Endometrial microvascular endothelial cells (primary cell): ENCODE measurements around the gene MSX1. TPM values are rescaled to one million over a fixed set of nuclear protein-coding genes. Genes with fewer than 3 reads are reported as not detected.
"Not testable (repeated sequence)": the region's sequence is repeated elsewhere in the genome, so short reads cannot be mapped to it uniquely, and the experiment has no call there.

Experiments
- in situ Hi-C: cut with HindIII; loops from 2 replicates; pipeline ENCODE4 v1.10.0; 2017; ENCODE audit warnings: low sequenced_read_pairs, low pct_unique_long_range_greater_than_20kb; ENCODE audit errors: inconsistent ontology term
- total RNA-seq: library from RNA; depleted of rRNA; stranded (reverse); fragments of >200 nt; gene quantifications from one replicate; pipeline ENCODE4 v1.2.3, GENCODE V29; 2015; ENCODE audit errors: inconsistent ontology term

Gene MSX1
- 7.1 TPM for total RNA-seq

GRCh38 chr4:4859325-4859798 is at the start of gene MSX1:
TSS of gene MSX1 (plus strand) at chr4:4859665. CDS start at chr4:4859900, 235 bp downstream.
- in situ Hi-C loops, result no loop called here

- in situ Hi-C loops, result no loop called here
These were observed 49.2 kb upstream of the MSX1 start for GRCh38 chr4:4810092-4810774.

- in situ Hi-C loops, result no loop called here
These were observed 48.7 kb upstream of the MSX1 start for GRCh38 chr4:4810778-4811177.

- in situ Hi-C loops, result no loop called here
These were observed 47.2 kb upstream of the MSX1 start for GRCh38 chr4:4812145-4812794.

DNA sequence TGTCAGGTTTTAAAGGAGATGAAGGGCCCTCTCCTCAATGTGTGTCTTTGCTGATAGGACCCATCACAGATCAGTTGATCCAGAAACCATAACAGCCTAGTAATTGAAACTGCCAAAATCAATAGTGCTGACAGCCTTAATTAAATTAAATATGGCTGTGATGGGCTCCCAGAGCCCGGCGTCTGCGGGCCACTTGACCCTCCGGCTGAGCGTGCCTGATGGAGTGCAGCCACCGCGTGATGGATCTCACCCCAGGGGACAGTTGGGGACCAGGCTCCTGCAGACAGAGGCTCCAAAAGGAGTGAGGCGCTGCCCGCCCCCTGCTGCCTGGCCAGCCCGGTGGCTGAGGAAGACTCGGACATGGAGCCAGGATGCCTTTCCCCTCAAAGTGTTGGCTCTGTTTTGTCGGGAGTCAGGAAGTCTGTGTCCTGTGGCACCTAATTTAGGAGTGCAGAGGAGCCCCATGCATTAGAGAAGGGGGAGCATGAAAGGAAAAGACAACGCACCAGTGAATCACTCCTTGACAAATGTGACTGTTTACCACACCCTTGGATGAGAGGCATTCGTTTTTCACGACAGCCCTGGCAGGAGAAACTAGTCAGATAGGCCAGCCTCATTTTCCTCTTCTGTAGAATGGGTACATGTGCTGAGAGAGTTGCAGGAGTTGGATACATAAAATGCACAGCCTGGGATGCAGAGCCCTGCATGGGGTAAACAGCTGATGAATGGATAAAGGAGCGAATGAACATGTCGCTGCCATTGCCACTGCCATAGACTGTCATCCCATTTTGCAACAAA is 40.9 kb upstream of the MSX1 start:
- in situ Hi-C loops, result no loop called here

DNA sequence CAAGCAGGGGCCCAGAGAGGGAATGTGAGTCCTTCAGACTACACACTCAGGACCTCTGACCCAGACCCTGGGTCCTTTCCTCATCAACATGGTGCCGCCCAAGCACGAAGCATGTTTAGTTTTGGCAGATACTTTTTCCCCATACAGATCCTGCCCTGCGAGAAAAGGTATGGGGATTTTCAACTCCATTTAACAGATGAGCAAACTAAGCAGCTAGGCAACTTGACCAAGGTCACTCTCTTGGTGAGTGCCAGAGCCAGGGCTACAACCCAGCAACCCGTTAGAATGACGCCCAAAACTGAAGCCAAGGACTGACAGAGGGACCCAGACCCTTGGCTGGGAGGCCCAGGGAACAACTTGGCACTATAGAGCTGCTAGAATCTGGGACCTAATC is 40.3 kb upstream of the MSX1 start:
- in situ Hi-C loops, result no loop called here

DNA sequence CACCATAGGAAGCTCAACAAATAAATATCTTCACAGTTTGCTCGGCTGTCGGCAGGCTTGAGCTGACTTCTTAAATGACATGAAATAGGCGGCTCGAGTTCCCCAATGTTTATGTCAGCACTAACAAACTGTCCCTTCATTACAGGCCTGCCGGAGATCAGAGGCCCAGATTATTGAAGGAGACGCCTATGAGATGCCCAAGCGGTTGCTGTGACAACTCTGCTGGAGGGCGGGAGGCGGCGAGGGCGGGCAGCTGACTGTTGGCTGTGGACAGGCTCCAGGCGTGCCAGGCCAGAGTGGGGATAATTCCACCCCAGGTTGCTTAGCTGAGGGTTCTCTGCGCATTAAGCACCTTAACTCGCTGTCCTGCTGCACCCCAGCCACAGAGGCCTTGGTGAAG is 39.2 kb upstream of the MSX1 start:
- in situ Hi-C loops, result no loop called here

- in situ Hi-C loops, result no loop called here
These were observed 38.7 kb upstream of the MSX1 start for GRCh38 chr4:4820739-4821138.

- in situ Hi-C loops, result no loop called here
These were observed 37.9 kb upstream of the MSX1 start for GRCh38 chr4:4821577-4821976.

DNA sequence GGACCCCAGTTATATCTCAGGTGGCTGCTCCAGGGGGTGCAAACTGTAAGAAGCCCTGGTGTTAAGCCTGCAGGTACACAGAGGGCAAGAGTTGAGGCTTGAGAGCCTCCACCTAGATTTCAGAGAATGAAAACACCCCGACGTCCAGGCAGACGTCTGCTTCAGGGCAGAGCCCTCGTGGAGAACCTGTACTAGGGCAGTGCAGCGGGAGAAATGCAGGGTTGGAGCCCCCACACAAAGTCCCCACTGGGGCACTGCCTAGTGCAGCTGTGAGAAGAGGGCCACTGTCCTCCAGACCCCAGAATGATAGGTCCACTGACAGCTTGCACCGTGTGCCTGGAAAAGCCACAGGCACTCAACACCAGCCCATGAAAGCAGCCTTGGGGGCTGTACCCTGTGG is 37.2 kb upstream of the MSX1 start:
- in situ Hi-C loops, result not testable (repeated sequence)

GRCh38 chr4:4823621-4824162 is 35.8 kb upstream of the MSX1 start:
- in situ Hi-C loops, result no loop called here

DNA sequence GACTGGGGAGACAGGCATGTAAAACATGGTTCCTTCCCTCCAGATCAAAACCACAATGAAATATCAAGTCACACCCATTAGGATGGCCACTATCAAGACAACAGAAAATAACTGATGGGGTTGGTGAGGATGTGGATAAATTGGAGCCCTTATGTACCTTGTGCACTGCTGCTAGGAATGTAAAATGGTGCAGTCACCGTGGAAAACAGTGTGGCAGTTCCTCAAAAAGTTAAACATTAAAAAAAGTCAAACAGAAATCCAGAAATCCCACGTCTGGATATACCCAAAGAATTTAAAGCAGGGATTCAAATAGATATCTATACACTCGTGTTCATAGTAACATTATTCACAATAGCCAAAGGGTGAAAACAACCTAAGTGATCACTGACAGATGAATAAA is 35.2 kb upstream of the MSX1 start:
- in situ Hi-C loops, result no loop called here

DNA sequence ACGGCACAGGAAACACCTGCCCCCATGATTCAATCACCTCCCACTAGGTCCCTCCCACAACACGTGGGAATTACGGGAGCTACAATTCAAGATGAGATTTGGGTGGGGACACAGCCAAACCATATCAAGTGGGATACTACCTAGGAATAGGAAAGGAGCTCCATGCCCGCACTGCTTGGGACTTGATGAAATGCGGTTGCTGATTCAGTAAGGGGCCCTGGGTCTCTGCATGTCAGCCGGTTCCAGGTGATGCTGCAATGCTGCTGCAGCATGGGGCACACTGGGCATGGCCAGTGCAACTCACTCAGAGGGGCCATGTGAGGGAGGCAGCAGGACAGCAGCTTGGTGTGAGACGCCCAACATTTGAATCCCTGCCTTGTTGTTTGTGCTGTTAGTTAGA is 34.0 kb upstream of the MSX1 start:
- in situ Hi-C loops, result no loop called here

DNA sequence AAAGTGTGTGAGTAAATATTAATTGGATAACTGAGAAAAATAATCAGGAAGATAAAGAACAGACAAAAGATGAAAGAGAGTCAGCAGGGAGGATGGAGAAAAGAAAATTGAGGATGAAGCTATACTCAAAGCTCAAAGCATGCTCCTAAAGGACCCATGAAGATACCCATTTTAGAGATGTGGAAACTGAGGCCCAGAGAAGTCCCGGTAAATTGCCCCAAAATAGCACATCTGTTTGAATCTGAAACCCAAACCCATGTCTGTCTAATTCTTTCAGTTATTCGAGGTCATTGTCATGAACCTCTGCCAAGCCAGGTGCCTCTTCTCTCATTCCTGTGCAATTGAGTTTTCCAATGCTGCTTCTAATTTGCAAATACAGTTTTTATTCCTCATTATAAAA is 29.6 kb upstream of the MSX1 start:
- in situ Hi-C loops, result no loop called here

GRCh38 chr4:4831266-4831665 is 28.2 kb upstream of the MSX1 start:
- in situ Hi-C loops, result no loop called here

DNA sequence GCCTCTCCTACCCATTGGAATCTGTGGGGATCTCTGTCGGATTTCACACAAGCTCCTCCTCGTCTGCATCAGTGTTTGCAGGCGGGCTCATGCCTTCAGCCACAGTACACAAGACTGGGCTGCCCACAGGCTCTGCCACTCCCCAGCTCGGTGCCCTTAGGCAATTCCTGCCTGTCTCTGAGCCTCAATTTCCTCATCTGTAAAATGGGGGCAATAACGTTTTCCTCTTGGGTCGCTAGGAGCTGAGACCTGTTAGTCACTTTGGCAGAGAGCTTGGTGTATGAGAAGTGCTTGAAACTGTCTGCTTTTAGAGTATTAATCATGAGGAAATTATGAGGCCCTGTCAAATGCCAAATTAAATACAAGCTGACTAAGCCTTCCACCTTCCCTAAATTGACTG is 27.6 kb upstream of the MSX1 start:
- in situ Hi-C loops, result no loop called here

DNA sequence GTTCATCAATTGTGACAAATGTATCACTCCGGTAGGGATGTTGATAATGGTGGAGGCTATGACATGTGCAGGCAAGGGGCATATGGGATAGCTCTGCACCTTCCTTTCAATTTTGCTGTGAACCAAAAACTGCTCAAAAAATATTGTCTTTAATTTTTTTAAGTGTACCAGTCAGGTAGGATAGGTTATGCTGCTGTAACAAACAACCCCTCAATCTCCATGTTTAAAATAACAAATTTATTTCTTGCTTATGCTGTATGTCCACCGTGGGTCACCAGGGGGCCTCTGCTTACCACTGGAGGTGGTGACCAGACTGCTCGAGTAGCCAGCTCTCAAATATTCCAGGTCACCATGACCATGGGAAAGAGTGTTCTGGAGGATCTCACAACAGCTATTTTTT is 23.4 kb upstream of the MSX1 start:
- in situ Hi-C loops, result no loop called here

DNA sequence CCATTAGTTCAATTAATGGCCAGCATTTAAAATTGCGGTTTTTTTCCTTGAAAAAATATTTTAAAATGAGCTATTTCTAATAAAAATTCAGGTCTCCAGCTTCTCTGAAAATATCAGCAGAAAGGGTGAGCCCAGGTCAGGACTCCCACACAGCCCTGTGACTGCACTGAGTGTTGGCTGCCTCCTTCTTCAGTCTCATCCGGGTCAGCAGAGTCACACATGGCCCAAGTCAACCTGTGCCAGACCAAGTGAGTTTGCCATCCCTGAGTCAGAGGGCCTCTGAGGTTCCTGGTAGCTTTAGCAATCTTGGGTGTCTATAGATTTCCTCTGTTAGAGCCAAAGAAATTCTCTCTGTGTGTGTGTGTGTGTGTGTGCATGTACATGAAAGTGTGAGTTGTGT is 22.1 kb upstream of the MSX1 start:
- in situ Hi-C loops, result no loop called here

GRCh38 chr4:4838051-4838935 is 21.2 kb upstream of the MSX1 start:
- in situ Hi-C loops, result no loop called here
